ENCODE measurements around the gene MORC2.

The MORC2 gene

DNA sequence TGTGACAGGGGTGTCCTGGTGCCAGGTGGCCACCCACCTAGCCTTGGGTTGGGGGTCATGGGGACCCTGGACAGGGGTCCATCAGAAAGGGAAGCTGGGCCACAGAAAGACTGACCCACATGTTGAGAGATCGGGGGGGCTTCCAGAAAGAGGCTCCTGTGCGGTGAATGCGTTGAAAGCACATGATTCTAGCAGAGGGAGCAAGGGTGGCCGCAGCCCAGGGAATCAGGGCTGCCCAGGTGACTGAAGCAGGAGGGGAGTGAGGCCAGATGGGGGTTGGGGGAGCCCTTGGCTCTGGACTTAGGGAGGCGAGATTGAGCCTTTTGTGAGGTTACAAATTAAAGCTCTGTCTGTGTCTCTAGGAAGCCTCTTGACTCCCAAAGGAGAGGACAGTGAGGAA, 80.7 kb downstream of the MORC2 start:
- no peak for DNase-seq (ENCODE audit: low read depth)

DNA sequence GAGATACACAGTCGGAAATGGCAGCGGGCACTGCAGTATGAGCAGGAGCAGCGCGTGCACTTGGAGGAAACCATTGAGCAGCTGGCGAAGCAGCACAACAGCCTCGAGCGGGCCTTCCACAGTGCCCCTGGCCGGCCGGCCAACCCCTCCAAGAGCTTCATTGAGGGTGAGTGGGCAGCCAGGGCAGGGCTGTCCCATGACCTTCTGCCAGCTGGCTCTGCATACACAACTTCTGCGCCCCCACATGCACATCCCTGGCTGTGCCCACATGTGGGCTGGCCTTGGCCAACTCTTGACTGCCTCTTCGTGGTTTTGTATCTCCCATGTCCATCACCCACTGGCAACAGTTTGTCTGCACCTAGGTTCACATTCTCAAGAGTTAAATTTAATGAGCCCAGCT, 81.1 kb downstream of the MORC2 start:
- no peak for DNase-seq (ENCODE audit: low read depth)

DNA sequence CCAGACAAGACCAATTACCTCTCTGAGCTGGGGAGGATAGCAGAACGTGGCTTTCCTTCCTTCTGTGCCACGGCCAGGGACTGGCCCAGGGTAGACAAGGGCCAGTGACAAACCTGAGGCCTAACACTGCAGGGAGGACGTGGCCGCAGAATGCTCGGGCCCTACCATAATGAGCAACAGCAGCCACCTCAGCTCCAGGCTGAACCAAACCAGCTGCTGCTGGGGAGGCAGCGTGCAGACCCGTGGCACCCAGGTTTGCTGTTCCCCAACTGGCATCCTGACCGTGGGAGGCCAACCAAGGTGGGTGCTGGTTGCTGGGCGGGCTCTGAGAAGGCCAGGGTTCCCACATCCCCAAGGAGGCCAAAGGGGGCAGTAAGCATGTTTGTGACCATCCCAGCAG, 83.0 kb downstream of the MORC2 start:
- DNase-seq (ENCODE audit: low read depth): no peak

DNA sequence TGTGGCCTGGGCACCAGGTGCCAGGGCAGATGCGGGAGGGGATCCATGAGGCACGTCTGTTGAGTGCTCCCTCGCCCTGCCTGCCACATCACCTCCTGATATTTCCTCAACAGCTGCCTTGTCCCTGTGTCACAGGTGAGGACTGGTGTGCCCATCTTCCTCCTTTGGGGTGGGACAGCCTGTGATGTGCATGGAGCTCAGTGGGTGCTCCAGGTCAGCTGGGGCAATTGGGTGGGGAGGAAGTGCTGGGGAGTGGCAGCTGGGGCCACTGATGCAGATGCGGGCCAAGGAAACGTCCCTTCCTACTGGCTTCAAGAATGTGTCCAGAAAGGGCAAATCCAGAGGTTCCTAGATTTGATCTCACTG, 83.6 kb downstream of the MORC2 start:
- no peak for DNase-seq (ENCODE audit: low read depth)

DNA sequence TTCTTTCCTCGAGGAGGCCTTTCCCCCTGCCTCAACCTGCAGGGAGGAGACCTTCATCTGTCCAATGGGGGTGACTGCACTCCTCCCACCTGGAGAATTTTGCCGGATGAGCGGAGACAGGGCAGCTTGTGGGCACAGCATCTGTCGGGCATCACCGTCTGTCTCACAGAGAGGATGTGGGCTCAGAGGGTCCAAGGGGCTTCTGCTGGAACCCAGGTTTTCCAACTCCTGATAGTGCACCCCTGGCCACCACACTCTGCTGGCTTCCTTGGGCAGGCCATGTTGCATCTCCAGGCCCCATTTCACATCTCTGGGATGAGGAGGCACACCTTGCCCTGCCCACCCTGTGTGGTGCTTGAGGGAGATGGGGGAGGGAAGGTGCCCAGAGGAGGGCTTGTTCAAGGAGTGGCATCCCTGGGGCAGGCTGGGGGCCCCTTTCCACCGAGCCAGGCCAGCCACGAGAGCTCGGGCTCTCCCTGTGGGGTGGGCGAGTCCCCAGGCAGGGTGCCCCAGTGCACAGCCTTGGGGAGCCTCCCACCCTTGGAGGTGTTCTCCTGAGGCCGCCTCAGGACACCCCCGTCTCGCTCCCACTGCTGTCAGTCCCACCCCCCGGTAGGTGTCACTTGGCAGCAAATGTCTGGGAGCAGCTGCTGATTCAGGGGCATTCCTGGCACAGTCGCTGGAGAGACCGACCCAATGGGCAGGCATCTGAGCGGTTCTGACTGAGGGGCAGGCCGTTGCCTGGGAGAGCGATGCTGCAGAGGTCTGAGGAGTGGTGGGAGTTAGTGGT, 84.2 kb downstream of the MORC2 start:
- DNase-seq (ENCODE audit: low read depth): no peak

DNA sequence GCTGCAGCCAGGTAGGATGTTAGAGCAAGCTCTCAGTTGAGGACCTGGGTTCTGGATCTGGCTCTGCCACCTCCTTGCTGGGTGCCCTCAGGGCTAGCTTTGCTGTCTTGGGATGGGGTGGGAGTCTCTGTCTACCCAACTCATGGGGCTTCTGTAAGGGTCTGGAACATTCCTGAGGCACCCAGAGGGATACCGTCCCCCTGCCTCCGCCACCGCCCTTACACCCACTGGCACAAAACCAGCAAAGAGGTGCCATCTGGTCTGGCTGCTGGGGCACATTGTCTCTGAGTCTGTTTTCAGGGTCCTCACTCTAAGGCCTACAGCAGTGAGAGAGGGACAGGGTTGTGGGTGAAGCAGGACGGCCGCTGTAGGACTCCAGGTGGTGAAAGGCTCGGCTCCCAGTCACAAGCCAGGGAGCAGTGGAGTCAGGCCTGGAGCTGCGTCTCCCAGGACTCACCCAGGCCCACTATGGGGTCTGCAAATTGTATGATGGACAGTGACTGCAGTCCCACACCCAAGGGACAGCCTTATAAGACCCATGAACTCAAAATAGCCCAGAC, 84.9 kb downstream of the MORC2 start:
- DNase-seq (ENCODE audit: low read depth): no peak

DNA sequence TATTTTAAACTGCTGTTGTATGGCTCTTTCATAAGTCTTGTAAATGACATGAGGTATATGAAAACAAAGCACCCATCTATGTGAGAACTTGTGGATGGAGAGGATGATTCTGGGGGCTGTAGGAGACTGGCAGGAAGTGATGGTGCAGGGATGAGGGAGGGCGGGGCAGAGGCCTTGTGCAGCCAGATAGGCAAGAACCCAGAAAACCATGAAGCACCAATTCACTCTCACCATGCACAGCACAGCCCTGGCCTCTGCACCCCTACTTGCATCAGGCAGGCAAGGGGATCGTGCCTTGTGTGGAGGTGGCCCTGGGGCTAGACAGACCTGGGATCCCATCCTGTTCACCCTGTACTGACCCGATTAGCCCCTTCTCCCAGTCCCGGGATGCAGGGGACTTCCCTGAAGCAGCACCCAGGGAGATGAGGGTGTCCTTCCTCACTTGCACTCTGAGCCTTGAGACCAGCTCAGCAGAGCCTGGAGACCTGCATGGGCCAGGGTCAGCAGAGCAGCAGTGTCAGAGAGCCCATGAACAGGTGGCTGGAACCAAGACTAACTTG, 85.5 kb downstream of the MORC2 start:
- no peak for DNase-seq (ENCODE audit: low read depth)

DNA sequence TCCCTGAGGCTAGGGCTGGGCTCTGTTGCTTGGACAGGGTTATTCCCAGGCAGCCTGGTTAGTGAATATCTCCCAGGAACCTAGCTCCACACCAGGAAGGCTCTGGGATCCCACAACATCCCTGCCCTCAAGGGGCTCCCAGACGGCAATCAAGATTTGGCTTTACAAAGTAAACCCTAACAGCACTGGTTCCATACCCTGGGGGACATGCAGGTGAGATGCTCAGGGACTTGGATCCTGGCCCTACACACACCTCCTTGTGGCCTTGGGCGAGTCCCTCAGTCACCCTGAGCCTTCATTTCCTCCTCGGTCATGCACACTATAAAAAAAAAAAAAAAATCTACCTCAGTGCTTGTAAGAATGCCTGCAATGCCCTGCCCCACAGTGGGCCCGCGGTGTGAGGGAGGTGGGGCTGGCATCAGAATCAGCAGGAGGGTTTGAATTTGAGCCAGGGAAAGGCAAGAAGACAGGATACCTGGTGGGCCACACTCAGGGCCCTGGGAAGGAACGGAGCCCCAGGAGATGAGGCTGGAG, 86.3 kb downstream of the MORC2 start:
- no peak for DNase-seq (ENCODE audit: low read depth)

DNA sequence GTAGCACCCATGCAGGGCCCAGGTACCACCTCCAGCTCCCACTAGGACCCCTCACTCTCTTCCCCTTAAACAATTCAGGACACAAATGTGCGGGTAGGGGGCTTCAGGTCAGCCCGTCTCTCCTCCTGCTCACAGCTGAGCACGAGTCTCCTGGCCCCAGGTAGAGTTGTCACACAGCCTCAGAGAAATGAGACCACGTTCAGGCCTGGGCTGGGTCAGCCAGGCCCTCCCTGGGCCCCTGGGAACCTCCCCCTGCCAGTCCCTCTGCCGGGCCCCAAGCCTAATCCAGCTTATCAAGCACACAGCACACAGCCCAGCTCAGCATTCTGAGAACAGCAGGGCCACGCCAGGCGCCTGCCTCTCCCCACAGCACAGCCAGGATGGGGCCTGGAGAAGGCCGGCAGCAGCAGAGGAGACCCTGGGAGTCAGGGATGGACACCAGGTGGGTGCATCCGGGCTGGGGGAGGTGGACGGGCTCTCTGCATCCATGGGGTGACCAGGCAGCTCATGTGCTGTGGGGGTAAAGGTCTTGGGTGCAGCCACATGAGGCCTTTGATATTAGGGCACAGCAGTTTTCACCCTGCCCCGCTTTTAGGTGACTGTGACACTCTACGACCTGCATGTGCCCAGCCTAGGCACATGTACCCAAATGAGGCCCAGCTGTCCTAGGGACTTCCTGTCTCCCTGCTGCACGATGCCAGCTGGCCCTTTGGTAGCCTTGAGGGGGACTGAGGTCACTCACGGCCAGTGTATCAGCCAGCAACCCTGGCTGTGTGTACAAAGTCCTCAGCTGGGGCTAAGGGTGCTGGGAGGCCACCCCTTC, 87.0 kb downstream of the MORC2 start:
- no peak for DNase-seq (ENCODE audit: low read depth)

DNA sequence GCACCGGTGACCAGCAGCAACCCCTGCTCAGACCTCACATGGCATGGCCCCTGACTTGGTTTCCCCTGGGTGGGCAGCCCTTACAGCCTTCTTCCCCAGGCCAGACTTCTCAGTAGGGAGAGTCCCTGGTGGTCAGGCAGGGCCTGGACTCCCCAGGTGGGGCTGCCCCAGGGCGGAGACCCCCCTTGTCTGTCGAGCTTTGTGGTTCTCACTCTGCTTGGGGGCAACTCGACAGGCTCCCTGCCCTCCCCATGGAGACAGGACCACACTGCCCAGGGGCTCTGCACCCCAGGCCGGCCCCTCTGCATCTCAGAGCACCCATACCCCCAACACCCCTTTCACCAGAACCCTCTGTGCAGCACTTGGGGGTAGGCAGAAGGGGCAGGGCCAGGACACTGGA, 87.7 kb downstream of the MORC2 start:
- no peak for DNase-seq (ENCODE audit: low read depth)

DNA sequence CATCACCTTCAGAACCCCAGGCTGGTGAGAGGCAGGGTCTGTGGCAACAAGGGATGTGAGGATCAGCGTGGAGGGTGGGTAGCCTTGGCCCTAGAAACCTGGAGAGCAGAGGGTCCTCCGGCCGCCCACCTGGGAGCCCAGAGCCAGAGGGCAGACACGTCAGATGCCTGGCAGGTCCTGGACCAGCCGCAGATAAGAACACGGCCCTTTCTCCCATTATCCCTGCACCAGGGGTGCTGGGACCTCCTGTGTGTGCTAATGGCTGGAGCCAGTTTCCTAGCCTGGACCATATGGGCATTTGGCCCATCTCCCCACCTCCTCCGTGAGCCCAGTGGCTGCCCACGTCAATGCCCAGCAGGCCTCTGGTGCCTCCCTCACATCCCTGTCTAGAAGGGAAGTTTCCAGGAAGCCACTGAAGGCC, 88.4 kb downstream of the MORC2 start:
- DNase-seq (ENCODE audit: low read depth): no peak

DNA sequence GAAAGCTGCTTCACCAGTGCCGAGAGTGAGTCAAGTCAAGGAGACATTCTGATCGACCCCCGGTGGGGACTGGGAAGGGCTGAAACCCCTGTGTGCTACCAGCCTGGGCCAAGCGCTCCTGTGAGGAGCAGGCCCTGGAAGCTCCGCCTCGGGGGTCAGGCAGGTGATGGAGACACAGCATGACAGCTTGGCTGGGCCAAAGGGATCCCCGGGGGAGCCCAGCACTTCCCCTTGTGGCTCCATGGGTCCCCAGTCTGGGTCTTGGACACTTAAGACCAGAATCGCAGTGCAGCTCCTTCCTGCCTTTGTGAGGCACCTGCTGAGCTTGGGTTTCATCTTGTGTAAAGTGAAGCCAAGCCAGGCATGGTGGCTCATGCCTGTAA, 89.2 kb downstream of the MORC2 start:
- DNase-seq (ENCODE audit: low read depth): no peak

DNA sequence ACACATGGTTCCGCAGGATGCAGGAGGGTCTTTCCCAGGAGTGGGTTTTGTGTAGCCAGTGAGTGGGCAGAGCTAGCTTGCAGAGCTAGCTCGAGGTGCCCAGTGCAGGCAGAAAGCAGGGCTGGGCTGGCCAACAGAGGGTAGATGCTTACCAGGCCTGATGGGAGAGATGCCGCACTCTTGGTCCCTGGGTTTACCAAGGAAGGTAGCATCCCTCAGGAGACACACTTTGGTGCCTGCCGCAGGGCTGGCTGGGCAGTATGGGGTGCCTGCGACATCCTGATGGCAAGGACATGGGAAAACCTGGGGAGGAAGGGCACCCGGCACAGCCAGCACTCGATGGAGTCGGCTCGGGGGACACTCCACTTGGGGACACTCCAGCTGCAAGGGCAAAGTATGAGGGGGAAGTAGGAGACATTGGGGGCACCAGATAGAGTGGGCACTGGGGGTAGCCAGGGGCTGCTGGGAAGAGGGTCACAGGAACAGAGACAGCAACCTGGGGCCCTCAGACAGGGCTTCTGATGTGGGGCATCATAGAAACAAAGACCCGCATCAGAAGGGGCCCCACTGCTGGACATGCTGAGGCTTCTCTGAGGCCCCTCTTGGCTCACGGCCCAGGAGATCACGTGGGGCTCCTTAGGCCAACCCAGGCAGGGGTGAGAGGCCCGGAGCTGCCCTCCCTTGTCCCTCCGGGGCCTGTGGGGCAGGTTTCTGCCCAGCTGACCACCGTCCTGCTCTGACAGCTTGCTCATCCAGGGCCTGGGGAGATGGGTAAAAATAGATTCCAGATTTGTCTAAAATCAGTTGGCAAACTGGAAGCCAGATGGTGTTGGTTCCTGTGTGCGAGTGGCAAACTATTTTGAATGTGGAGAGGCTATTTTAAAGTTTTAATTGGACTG, 89.8 kb downstream of the MORC2 start:
- DNase-seq (ENCODE audit: low read depth): no peak

DNA sequence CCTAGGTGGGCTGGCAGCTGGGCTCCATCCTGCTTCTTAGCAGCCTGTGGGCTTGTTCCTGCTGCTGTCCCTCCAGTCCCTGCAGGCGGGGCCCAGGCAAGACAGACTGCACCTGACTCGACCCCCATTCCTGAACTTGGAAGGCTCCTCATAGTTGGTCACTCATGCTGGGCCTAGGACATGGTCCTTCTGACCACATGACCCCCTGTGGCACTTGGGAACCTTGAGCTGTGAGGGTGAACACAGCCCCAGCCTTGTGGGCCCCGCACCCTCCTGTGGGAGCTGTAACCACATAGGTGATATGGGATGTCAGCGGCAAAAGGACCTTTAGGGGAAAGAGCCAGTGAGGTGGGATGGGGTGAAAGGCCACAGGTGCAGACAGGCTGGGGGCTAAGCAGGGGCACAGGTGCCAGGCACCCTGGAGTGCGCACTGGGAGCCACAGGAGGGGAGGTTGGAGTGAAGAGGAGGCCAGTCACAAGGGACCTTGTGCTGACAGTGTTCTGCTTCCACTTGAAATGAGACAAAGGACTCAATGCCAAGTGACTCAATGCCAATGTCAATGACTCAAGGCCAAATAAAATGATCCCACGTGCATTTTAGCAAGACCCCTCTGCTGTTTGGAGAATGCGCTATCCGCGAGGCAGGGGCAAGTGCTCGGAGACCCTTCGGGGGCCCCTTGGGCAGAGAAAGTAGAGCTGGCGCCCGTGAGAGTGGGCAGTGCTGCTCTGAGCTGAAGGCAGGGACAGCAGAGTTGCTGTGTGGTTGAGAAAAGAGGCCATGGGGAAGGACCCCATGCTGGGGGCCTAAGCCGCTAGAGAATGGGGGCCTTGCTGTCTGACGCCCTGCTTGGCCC, 90.7 kb downstream of the MORC2 start:
- no peak for DNase-seq (ENCODE audit: low read depth)

DNA sequence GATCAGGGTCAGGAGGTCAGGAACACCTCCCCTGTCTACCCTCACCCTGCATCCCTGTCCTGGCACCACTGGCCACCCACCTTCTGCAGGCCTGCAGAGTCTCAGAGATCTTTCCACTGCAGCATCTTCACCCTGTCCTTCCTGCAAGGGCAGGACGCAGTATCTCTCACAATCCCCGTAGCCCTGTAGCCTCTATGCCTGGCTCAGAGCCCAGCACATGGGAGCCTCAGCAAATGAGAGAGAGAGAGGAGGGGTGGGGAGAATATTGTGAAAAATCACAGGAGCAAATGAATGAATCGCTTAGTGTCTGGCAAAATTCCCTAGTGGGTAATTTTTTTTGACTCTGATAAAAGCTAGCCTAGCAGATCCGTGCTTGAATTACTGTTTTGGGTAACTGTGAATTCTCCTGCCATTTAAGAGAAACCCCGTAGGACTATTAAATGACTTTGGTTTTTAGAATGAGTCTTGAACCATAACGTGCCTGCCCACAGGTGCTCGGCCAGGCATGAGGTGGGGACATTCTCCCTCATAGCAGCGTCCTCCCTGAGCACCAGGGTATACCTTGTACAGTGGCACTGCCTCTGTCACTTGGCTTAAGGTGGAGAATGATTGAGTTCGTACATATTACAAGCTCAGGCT, 91.5 kb downstream of the MORC2 start:
- DNase-seq (ENCODE audit: low read depth): no peak

DNA sequence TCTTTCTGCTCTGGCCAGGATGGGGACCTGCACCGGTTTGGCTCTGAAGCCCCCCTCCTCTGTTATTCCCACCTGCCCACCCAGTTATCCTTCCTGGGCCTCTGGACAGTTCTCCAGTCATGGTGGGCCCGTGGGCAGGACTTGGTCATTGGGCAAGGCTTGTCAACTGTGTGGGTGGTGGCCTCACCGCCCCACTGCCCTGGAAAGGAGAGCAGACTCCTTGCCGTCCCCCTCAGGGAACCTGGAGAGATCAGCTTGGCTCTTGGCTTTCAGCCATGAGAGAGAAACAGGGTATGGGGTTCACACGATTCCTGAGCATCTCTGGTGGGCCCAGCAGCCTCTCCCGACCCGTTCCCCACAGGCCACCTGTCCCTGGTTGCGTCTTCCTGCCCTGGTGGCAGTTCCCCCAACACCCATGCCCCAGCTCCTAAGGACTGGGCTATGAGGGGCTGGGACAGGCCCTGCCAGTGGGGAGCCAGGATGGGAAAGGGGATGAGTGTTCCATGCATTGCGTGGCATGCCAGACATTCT, 92.3 kb downstream of the MORC2 start:
- DNase-seq (ENCODE audit: low read depth): no peak

DNA sequence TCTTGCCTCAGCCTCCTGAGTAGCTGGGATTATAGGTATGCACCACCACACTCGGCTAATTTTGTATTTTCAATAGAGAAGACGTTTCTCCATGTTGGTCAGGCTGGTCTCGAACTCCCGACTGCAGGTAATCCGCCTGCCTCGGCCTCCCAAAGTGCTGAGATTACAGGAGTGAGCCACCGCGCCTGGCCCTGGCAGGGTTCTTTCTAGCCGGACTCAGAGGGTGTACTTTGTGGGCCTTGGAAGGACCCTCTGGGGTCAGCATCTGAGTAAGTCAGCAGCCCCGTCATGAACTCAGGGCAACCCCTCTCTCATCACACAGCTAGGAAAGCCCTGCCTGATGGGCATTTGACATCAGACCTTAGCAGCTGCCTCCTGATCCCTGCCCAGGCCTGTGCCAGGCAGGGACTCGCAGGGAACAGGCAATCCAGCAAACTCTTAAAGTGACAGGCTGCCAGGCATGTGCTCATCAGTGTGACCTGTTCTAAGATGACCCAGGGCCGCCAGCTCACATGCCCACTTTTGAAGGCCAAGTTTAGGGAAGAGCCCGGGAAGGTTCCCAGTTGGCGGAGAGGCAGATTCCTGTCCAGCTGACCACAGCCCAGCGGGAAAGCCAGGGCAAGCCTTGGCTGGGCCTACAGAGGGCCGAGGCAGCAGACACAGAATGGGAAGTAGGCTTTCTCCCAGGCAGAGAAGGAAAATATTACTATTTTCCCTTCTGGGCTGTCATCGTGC, 92.9 kb downstream of the MORC2 start:
- DNase-seq (ENCODE audit: low read depth): no peak
